Spleen (tissue), 11 donors: Measurements from ENCODE around the gene RAB1B. TPM values are rescaled to one million over a fixed set of nuclear protein-coding genes. Genes with fewer than 3 reads are reported as not detected.

Source experiments
- DNase-seq: peaks from one replicate; pipeline ENCODE4 v3.0.0-alpha.2; 2020
- H3K27ac ChIP-seq, 8 donors: fragments of 200-600 bp; sonication (generic) in 7 of 8; 1 replicate in 4 of 8; 2 replicates in 4 of 8; pipeline versions ENCODE4 v1.5.0 to v1.8.0; 2016 to 2021; ENCODE audit warnings: inconsistent platforms in 4 of 8, mild to moderate bottlenecking in 4 of 8, moderate library complexity in 1 of 8
- H3K27me3 ChIP-seq, 7 donors: fragments of 200-600 bp; sonication (generic) in 6 of 7; replicated peaks in 1 of 7; 1 replicate in 4 of 7; 2 replicates in 3 of 7; pipeline versions ENCODE4 v1.5.0 to v1.8.0; 2016 to 2021; ENCODE audit warnings: inconsistent platforms in 3 of 7, mild to moderate bottlenecking in 1 of 7
- H3K36me3 ChIP-seq, 6 donors: fragments of 200-600 bp; sonication (generic) in 5 of 6; 1 replicate in 4 of 6; 2 replicates in 2 of 6; pipeline versions ENCODE4 v1.5.0 to v1.8.0; 2016 to 2021; ENCODE audit warnings: inconsistent platforms in 2 of 6
- H3K4me1 ChIP-seq, 6 donors: fragments of 200-600 bp; sonication (generic) in 5 of 6; 1 replicate in 3 of 6; 2 replicates in 3 of 6; pipeline versions ENCODE4 v1.5.0 to v1.8.0; 2016 to 2021; ENCODE audit warnings: inconsistent platforms in 3 of 6
- H3K4me3 ChIP-seq, 8 donors: fragments of 200-600 bp; sonication (generic) in 7 of 8; 1 replicate in 4 of 8; 2 replicates in 4 of 8; pipeline versions ENCODE4 v1.5.0 to v1.8.0; 2016 to 2021; ENCODE audit warnings: inconsistent platforms in 4 of 8, mild to moderate bottlenecking in 4 of 8, moderate library complexity in 2 of 8
- H3K9me3 ChIP-seq, 8 donors: fragments of 200-600 bp; sonication (generic) in 7 of 8; 1 replicate in 4 of 8; 2 replicates in 4 of 8; pipeline versions ENCODE4 v1.5.0 to v1.8.0; 2016 to 2021; ENCODE audit warnings: inconsistent platforms in 4 of 8
- POLR2A ChIP-seq, 3 donors: fragments of 450-650 bp; IDR thresholded peaks; one replicate each; pipeline ENCODE4 v1.5.1; 2017; ENCODE audit warnings: antibody characterized with exemption in 3 of 3, mild to moderate bottlenecking in 1 of 3
- POLR2AphosphoS5 ChIP-seq, 3 donors: sonication (generic); formaldehyde crosslinking; IDR thresholded peaks; one replicate each; pipeline ENCODE4 v1.5.1; 2017; ENCODE audit warnings: antibody characterized with exemption in 3 of 3
- WGBS, 5 donors: extraction: QIAGEN DNeasy Blood & Tissue Kit in 3 of 5; methylation state at CpG; one replicate each; pipeline versions ENCODE4 v1.1.5 to v1.1.7; 2013 to 2018; 5-methylcytosine and 5-hydroxymethylcytosine counted together
- intact Hi-C: fragments of 100-400 bp; cut with DNase I; formaldehyde crosslinking; loops from one replicate; pipeline ENCODE4 v1.15.0; 2023; ENCODE audit warnings: low total_unique reads
- polyA plus RNA-seq, 3 donors: library from polyadenylated mRNA; stranded (reverse); fragments of 200-250 nt; gene quantifications; one replicate each; pipeline ENCODE4 v1.2.1, GENCODE V29; 2013
- total RNA-seq, 7 donors: library from RNA; depleted of rRNA in 3 of 7; stranded (reverse); fragments of >200 nt in 3 of 7; fragmentation: NEBNext Ultra II Directional in 4 of 7; extraction: Animal tissue kit (Norgen Biotek cat#: 25700) in 4 of 7; gene quantifications; one replicate each; pipeline versions ENCODE4 v1.1.0 to v1.2.1, GENCODE V29; 2016 to 2021
- TF ChIP-seq, protein P1 (sequence below), 11 experiments: fragments of 200-600 bp in 7 of 11; fragments of 450-650 bp in 4 of 11; sonication (generic) in 4 of 11; IDR thresholded peaks in 8 of 11; conservative IDR thresholded peaks in 3 of 11; 1 replicate in 7 of 11; 2 replicates in 4 of 11; pipeline versions ENCODE4 v1.4.0 to v1.8.0; 2016 to 2021; ENCODE audit warnings: antibody characterized with exemption in 11 of 11, inconsistent platforms in 4 of 11, mild to moderate bottlenecking in 1 of 11
- donor health status: healthy with polysubstance abuse.
- donor health status: DM: no; HTN: no; CAD: no; lungs with moderate emphysema.
- donor health status: DM: no; HTN: no; CAD: no.
- donor health status: Bipolar disorder and iron deficiency.
- donor health status: healthy.
- donor health status: DM: no; HTN: no; CAD: no.
- donor health status: DM: yes; HTN: yes; CAD: no.

RAB1B gene
- total and polyA plus RNA-seq, 10 donors, result 66.8 to 150 (median 116) TPM

GRCh38 chr11:66263785-66264184 lies 4.7 kb upstream of the RAB1B start:
- Histone ChIP-seq H3K4me3 (no peak overlapping the region), H3K27ac (no peak overlapping the region), H3K4me1 (peaks cover 3 to 36% (median 23%) of the 10 kb centered on the region in 6 donors), H3K27me3 (no peaks in the 10 kb centered on the region), H3K36me3 (peaks cover 0 to 67% (median 20%) of the 10 kb centered on the region in 6 donors), H3K9me3 (no peaks in the 10 kb centered on the region)
- peak; percentile 74 for DNase-seq
- 94 to 99% (median 97%) methylated on average over 5 to 10 of the region's 10 CpGs for WGBS, 5 donors
- intact Hi-C loops, result no loop called here
- TF ChIP-seq, protein P1, sequence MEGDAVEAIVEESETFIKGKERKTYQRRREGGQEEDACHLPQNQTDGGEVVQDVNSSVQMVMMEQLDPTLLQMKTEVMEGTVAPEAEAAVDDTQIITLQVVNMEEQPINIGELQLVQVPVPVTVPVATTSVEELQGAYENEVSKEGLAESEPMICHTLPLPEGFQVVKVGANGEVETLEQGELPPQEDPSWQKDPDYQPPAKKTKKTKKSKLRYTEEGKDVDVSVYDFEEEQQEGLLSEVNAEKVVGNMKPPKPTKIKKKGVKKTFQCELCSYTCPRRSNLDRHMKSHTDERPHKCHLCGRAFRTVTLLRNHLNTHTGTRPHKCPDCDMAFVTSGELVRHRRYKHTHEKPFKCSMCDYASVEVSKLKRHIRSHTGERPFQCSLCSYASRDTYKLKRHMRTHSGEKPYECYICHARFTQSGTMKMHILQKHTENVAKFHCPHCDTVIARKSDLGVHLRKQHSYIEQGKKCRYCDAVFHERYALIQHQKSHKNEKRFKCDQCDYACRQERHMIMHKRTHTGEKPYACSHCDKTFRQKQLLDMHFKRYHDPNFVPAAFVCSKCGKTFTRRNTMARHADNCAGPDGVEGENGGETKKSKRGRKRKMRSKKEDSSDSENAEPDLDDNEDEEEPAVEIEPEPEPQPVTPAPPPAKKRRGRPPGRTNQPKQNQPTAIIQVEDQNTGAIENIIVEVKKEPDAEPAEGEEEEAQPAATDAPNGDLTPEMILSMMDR (IDR thresholded peaks at IDR 0.05 in 8 of 11, conservative IDR thresholded peaks at IDR 0.05 in 3 of 11), result no peak
- TF ChIP-seq POLR2AphosphoS5 (IDR thresholded peaks at IDR 0.05) (no peak), POLR2A (IDR thresholded peaks at IDR 0.05) (no peak)

- H3K4me1 ChIP-seq, result peaks cover 4 to 35% (median 21%) of the 10 kb centered on the region in 6 donors
- no peaks in the 10 kb centered on the region for H3K27me3 ChIP-seq
- DNase-seq, result peak; percentile 66
- 91 to 94% (median 94%) methylated on average over 7 to 8 of the region's 8 CpGs for WGBS, 5 donors
- H3K9me3 ChIP-seq, result no peaks in the 10 kb centered on the region
- peaks cover 0 to 67% (median 20%) of the 10 kb centered on the region in 6 donors for H3K36me3 ChIP-seq
- no peak overlapping the region for H3K4me3 ChIP-seq
- TF ChIP-seq POLR2AphosphoS5 (IDR thresholded peaks at IDR 0.05) (peak in 1 of 3 donors; percentile 10), POLR2A (IDR thresholded peaks at IDR 0.05) (no peak)
- TF ChIP-seq, protein P1 (IDR thresholded peaks at IDR 0.05 in 8 of 11, conservative IDR thresholded peaks at IDR 0.05 in 3 of 11), result no peak
- intact Hi-C loops, result no loop called here
- H3K27ac ChIP-seq, result no peak overlapping the region
Measured at GRCh38 chr11:66264383-66264782, 4.1 kb upstream of the RAB1B start.

GRCh38 chr11:66264914-66265313 lies 3.5 kb upstream of the RAB1B start:
- H3K9me3 ChIP-seq, result no peaks in the 10 kb centered on the region
- no peak overlapping the region for H3K27ac ChIP-seq
- DNase-seq, result peak; percentile 80
- TF ChIP-seq, protein P1 (IDR thresholded peaks at IDR 0.05 in 8 of 11, conservative IDR thresholded peaks at IDR 0.05 in 3 of 11), result peak in 4 of 11 experiments; percentile 7 to 31 (median 15)
- TF ChIP-seq POLR2A (IDR thresholded peaks at IDR 0.05) (no peak), POLR2AphosphoS5 (IDR thresholded peaks at IDR 0.05) (no peak)
- no peak overlapping the region for H3K4me3 ChIP-seq
- no peaks in the 10 kb centered on the region for H3K27me3 ChIP-seq
- intact Hi-C loops, result no loop called here
- H3K36me3 ChIP-seq, result peaks cover 0 to 67% (median 20%) of the 10 kb centered on the region in 6 donors
- H3K4me1 ChIP-seq, result peaks cover 9 to 35% (median 26%) of the 10 kb centered on the region in 6 donors
- 75 to 87% (median 82%) methylated on average over 12 of the region's 12 CpGs for WGBS, 5 donors

GRCh38 chr11:66265531-66266377 lies 2.7 kb upstream of the RAB1B start:
- no peaks in the 10 kb centered on the region for H3K27me3 ChIP-seq
- no peak overlapping the region for H3K4me3 ChIP-seq
- TF ChIP-seq, protein P1 (IDR thresholded peaks at IDR 0.05 in 8 of 11, conservative IDR thresholded peaks at IDR 0.05 in 3 of 11), result no peak
- no peak for TF ChIP-seq POLR2A (IDR thresholded peaks at IDR 0.05)
- no peak for TF ChIP-seq POLR2AphosphoS5 (IDR thresholded peaks at IDR 0.05)
- DNase-seq, result peak; percentile 80
- intact Hi-C loops, result no loop called here
- no peak overlapping the region for H3K27ac ChIP-seq
- no peaks in the 10 kb centered on the region for H3K9me3 ChIP-seq
- H3K36me3 ChIP-seq, result peaks cover 0 to 64% (median 23%) of the 10 kb centered on the region in 6 donors
- WGBS, 5 donors, result 94 to 98% (median 97%) methylated on average over 10 to 26 of the region's 26 CpGs
- peaks cover 17 to 41% (median 34%) of the 10 kb centered on the region in 6 donors for H3K4me1 ChIP-seq
